GM12878 (cell line): Measurements from ENCODE around the gene IRF2. TPM values are rescaled to one million over a fixed set of nuclear protein-coding genes. Genes with fewer than 3 reads are reported as not detected.
"Not testable (repeated sequence)": the region's sequence is repeated elsewhere in the genome, so short reads cannot be mapped to it uniquely, and the experiment has no call there.

Experiments used
- ATAC-seq: fragments of 200-7000 bp; cut with Tn5 transposase; 3 replicates; pipeline ENCODE4 v1.9.1; 2020; ENCODE audit warnings: mild to moderate bottlenecking, moderate library complexity
- BruUV-seq: library from RNA; stranded (reverse); fragments of 400-500 nt; replicated peaks from 2 replicates; lab custom pipeline; 2021; lab: Mats Ljungman, UMichigan
- CTCF ChIA-PET: fragments of 300-600 bp; sonication (Branson Sonifier 250); formaldehyde crosslinking; extraction: SDS; loops from one replicate; lab custom pipeline; 2021; ENCODE audit warnings: inconsistent platforms; lab: Yijun Ruan, JAX
- POLR2A ChIA-PET: fragments of 350-600 bp; formaldehyde crosslinking; extraction: SDS; loops from one replicate; lab custom pipeline; 2021; ENCODE audit warnings: inconsistent platforms; lab: Charles Lee
- RAD21 ChIA-PET: fragments of 300-600 bp; sonication (Branson Sonifier 250); formaldehyde crosslinking; loops from one replicate; lab custom pipeline; 2023; ENCODE audit warnings: antibody characterized with exemption; ENCODE audit not compliant: unreplicated experiment; lab: Charles Lee
- SMC1A ChIA-PET: fragments of 300-600 bp; sonication (Branson Sonifier 250); formaldehyde crosslinking; loops from one replicate; lab custom pipeline; 2023; ENCODE audit not compliant: unreplicated experiment, uncharacterized antibody; lab: Charles Lee
- DNase-seq: peaks from one replicate; pipeline ENCODE4 v3.0.0-alpha.2; 2011; ENCODE audit warnings: low read depth, low spot score
- FAIRE-seq: peaks from 3 replicates; lab custom pipeline; 2011; peaks lifted over from hg19 to GRCh38; lab: Jason Lieb, UNC
- H2AFZ ChIP-seq: 2 replicates; pipeline ENCODE4 v1.6.0; 2011; ENCODE audit warnings: low read depth, low read length, control low read depth; ENCODE audit not compliant: control insufficient read depth
- H3K27ac ChIP-seq: 2 replicates; pipeline ENCODE4 v1.5.1; 2011; ENCODE audit warnings: control low read depth; ENCODE audit not compliant: control insufficient read depth, insufficient read depth
- H3K27me3 ChIP-seq, 2 experiments: replicated peaks in 1 of 2; 2 replicates each; pipeline versions ENCODE4 v1.6.0 to v1.6.1; 2011; ENCODE audit warnings: low read length in 1 of 2; ENCODE audit not compliant: control insufficient read depth in 2 of 2, insufficient read depth in 2 of 2
- H3K36me3 ChIP-seq, 2 experiments: 2 replicates each; pipeline ENCODE4 v1.5.1; 2011; ENCODE audit warnings: low read length in 1 of 2; ENCODE audit not compliant: control insufficient read depth in 2 of 2, insufficient read depth in 2 of 2
- H3K4me1 ChIP-seq: 2 replicates; pipeline ENCODE4 v1.6.1; 2011; ENCODE audit warnings: mild to moderate bottlenecking, low read length, moderate library complexity, mixed read lengths; ENCODE audit not compliant: control insufficient read depth, insufficient read depth
- H3K4me2 ChIP-seq: 2 replicates; pipeline ENCODE4 v1.6.0; 2011; ENCODE audit warnings: control low read depth; ENCODE audit not compliant: control insufficient read depth, insufficient read depth
- H3K4me3 ChIP-seq: fragments of 200-600 bp; sonication (generic); 2 replicates; pipeline ENCODE4 v1.5.1; 2016
- H3K79me2 ChIP-seq: 2 replicates; pipeline ENCODE4 v1.6.0; 2011; ENCODE audit warnings: low read length; ENCODE audit not compliant: control insufficient read depth, insufficient read depth
- H3K9ac ChIP-seq: 2 replicates; pipeline ENCODE4 v1.8.0; 2011; ENCODE audit warnings: low read length, control low read depth, mixed read lengths; ENCODE audit not compliant: control insufficient read depth, insufficient read depth
- H3K9me3 ChIP-seq: replicated peaks from 3 replicates; pipeline ENCODE4 v1.5.1; 2011; ENCODE audit warnings: mild to moderate bottlenecking, low read length; ENCODE audit not compliant: control insufficient read depth, insufficient read depth
- H4K20me1 ChIP-seq: 2 replicates; pipeline ENCODE4 v1.6.0; 2011; ENCODE audit not compliant: control insufficient read depth, insufficient read depth
- CBX3 ChIP-seq: fragments of 200-600 bp; sonication (generic); IDR thresholded peaks from 2 replicates; pipeline ENCODE4 v1.6.1; 2016; ENCODE audit warnings: low read depth, borderline replicate concordance
- HDGF ChIP-seq: fragments of 450-650 bp; IDR thresholded peaks from 2 replicates; pipeline ENCODE4 v1.6.1; 2016; ENCODE audit warnings: antibody characterized with exemption
- MLLT1 ChIP-seq: fragments of 450-650 bp; IDR thresholded peaks from 2 replicates; pipeline ENCODE4 v1.6.1; 2016; ENCODE audit warnings: mild to moderate bottlenecking
- PAX5 ChIP-seq: IDR thresholded peaks from 2 replicates; pipeline ENCODE4 v1.6.1; 2011; ENCODE audit warnings: low read depth, low read length, borderline replicate concordance
- RAD21 ChIP-seq: IDR thresholded peaks from 2 replicates; pipeline ENCODE4 v1.6.1; 2011; ENCODE audit warnings: mild to moderate bottlenecking, low read depth, low read length, moderate library complexity; ENCODE audit not compliant: insufficient read depth
- SIN3A ChIP-seq: IDR thresholded peaks from 2 replicates; pipeline ENCODE4 v1.6.1; 2012; ENCODE audit warnings: low read depth, low read length, improper control_type of control experiment
- SMAD5 ChIP-seq: IDR thresholded peaks from 2 replicates; pipeline ENCODE4 v1.6.1; 2016; ENCODE audit warnings: antibody characterized with exemption, low read depth
- SREBF2 ChIP-seq: IDR thresholded peaks from 2 replicates; pipeline ENCODE4 v1.6.1; 2012; ENCODE audit warnings: mild to moderate bottlenecking, low read length
- ZNF687 ChIP-seq: fragments of 450-650 bp; IDR thresholded peaks from 2 replicates; pipeline ENCODE4 v1.6.1; 2017; ENCODE audit warnings: mild to moderate bottlenecking, moderate library complexity
- WGBS: methylation state at CpG from one replicate; pipeline ENCODE4 v1.1.6; 2016; ENCODE audit warnings: low lambda C conversion rate; ENCODE audit not compliant: insufficient replicate concordance, insufficient coverage; ENCODE audit errors: missing lambda C conversion rate; 5-methylcytosine and 5-hydroxymethylcytosine counted together
- in situ Hi-C: fragments of 300-500 bp; cut with MboI; formaldehyde crosslinking; loops from 9 replicates; pipeline ENCODE4 v1.14.3; 2018; ENCODE audit warnings: mixed read lengths
- intact Hi-C: fragments of 100-400 bp; cut with micrococcal nuclease; formaldehyde crosslinking; loops from one replicate; pipeline ENCODE4 v1.14.2; 2022; ENCODE audit not compliant: unreplicated experiment
- polyA plus RNA-seq, 11 experiments: library from polyadenylated mRNA; depleted of rRNA in 4 of 11; unstranded in 6 of 11; stranded (reverse) in 5 of 11; fragments of >200 nt; fragmentation: Nextera tagmentation in 4 of 11; fragmentation: Illumina TruSeq in 1 of 11; extraction: Ambion mirVana in 4 of 11; extraction: Trizol in 1 of 11; gene quantifications; 1 replicate in 1 of 11; 2 replicates in 10 of 11; pipeline versions ENCODE4 v1.2.1 to v1.2.3, GENCODE V29; 2011 to 2016; ENCODE audit warnings: inconsistent platforms in 2 of 11, missing spikeins in 2 of 11, low read depth in 1 of 11
- total RNA-seq, 4 experiments: library from RNA; depleted of rRNA in 3 of 4; stranded (reverse); fragments of >200 nt in 3 of 4; fragmentation: Illumina TruSeq in 1 of 4; extraction: Trizol in 1 of 4; gene quantifications; 2 replicates each; pipeline versions ENCODE4 v1.2.1 to v1.2.3, GENCODE V29; 2013 to 2021

The IRF2 gene
- total and polyA plus RNA-seq, 10 of the 15 experiments (the other 5 are each of a cell fraction or from before 2014, with no cell fraction given) = 45.1 to 99.3 (median 58.9) TPM

DNA sequence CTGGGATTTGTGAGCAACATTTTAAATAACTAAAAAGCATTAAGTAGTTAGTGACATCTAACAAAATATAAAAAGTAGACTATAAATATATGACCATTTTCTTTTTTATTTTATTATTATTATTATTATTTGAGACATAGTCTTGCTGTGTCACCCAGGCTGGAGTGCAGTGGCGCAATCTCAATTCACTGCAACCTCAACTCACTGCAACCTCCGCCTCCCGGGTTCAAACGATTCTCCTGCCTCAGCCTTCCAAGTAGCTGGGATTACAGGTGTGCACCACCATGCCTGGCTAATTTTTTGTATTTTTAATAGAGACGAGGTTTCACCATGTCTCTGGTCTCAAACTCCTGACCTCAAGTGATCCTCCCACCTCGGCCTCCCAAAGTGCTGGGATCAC lies 128.1 kb downstream of the IRF2 start:
- DNase-seq, H3K9me3 ChIP-seq, FAIRE-seq, H3K36me3 ChIP-seq, BruUV-seq, H3K27me3 ChIP-seq, H4K20me1 ChIP-seq, ATAC-seq, H2AFZ ChIP-seq, intact Hi-C loops: not testable (repeated sequence)
- peak overlapping the region; percentile 90; the same call in 1 of the 2 replicates for H3K9ac ChIP-seq
- ChIA-PET POLR2A (interaction anchor here (2.1 to 16.9 kb wide), 9 partner anchors 17 to 190 kb away, joined by 7 to 445 read pairs (median 114); no protein-coding TSS in a partner anchor), CTCF (interaction anchor here (1.3 to 13.5 kb wide), 8 partner anchors 9 to 83 kb away, joined by 3 to 166 read pairs (median 31); no protein-coding TSS in a partner anchor), SMC1A (interaction anchor here (0.8 to 17.5 kb wide), 13 partner anchors 9 to 188 kb away, joined by 3 to 411 read pairs (median 26); no protein-coding TSS in a partner anchor), RAD21 (interaction anchor here (1.7 to 14.9 kb wide), 12 partner anchors 16 to 239 kb away, joined by 5 to 419 read pairs (median 50); partner anchors contain the start of gene IRF2)
- TF ChIP-seq MLLT1 = 0 out of 2 replicates have a peak, but pooled peaks have one; percentile 57
- peak overlapping the region; percentile 99 for H3K27ac ChIP-seq
- peak overlapping the region; percentile 32; the same call in 1 of the 2 replicates for H3K4me3 ChIP-seq
- peak overlapping the region; percentile 94 for H3K4me2 ChIP-seq
- in situ Hi-C loops = loop anchor here (5.0 kb wide), 2 partner anchors 64 to 126 kb away; partner anchors contain the start of gene IRF2
- 71% methylated on average over 6 of the region's 6 CpGs for WGBS
- peaks cover 63% of the 10 kb centered on the region for H3K4me1 ChIP-seq
- H3K79me2 ChIP-seq = peaks cover 81% of the 10 kb centered on the region

GRCh38 chr4:184345573-184345922 lies 128.8 kb downstream of the IRF2 start:
- Histone ChIP-seq H3K4me1 (peaks cover 63% of the 10 kb centered on the region), H4K20me1 (no peaks in the 10 kb centered on the region), H3K27me3 (no peaks in the 10 kb centered on the region), H3K36me3 (peaks cover 0 to 7% of the 10 kb centered on the region in 2 experiments; a peak in 3 of 4 replicates), H3K4me2 (peak overlapping the region; percentile 87), H3K27ac (peak overlapping the region; percentile 86), H3K79me2 (peaks cover 73% of the 10 kb centered on the region), H3K9me3 (no peaks in the 10 kb centered on the region), H3K4me3 (no peak overlapping the region; the same call in 1 of the 2 replicates), H2AFZ (no peak overlapping the region), H3K9ac (peak overlapping the region; percentile 80)
- ATAC-seq = no peak
- ChIA-PET CTCF (interaction anchor here (0.7 to 13.5 kb wide), 12 partner anchors 9 to 187 kb away, joined by 3 to 166 read pairs (median 8); no protein-coding TSS in a partner anchor), POLR2A (interaction anchor here (0.7 to 16.9 kb wide), 10 partner anchors 8 to 190 kb away, joined by 3 to 445 read pairs (median 21); no protein-coding TSS in a partner anchor), RAD21 (interaction anchor here (0.6 to 14.9 kb wide), 13 partner anchors 8 to 190 kb away, joined by 3 to 419 read pairs (median 32); partner anchors contain the start of gene IRF2), SMC1A (interaction anchor here (0.9 to 17.5 kb wide), 12 partner anchors 8 to 168 kb away, joined by 3 to 411 read pairs (median 20); no protein-coding TSS in a partner anchor)
- in situ Hi-C loops (loop anchor here (5.0 kb wide), 2 partner anchors 63 to 127 kb away; partner anchors contain the start of gene IRF2), intact Hi-C loops (no loop called here)
- FAIRE-seq = no peak
- DNase-seq = no peak
- BruUV-seq = no TSS peak
- WGBS = 53% methylated on average over 3 of the region's 3 CpGs
- 0 out of 2 replicates have a peak, but pooled peaks have one; percentile 64 for TF ChIP-seq SMAD5
- TF ChIP-seq SREBF2 = no peak
- no peak for TF ChIP-seq CBX3
- no peak for TF ChIP-seq HDGF
- no peak for TF ChIP-seq PAX5
- TF ChIP-seq RAD21 = no peak
- TF ChIP-seq SIN3A = no peak
- peak; percentile 21; the same call in 1 of the 2 replicates for TF ChIP-seq ZNF687
